Activated CD4-positive, alpha-beta T cell treated with anti-CD3 and anti-CD28 coated beads for 36 hours (primary cell): ENCODE measurements around the gene DNAJB6. TPM values are rescaled to one million over a fixed set of nuclear protein-coding genes. Genes with fewer than 3 reads are reported as not detected.

Source experiments
- ATAC-seq: fragments of 200-7000 bp; cut with Tn5 transposase; one replicate; pipeline ENCODE4 v1.10.0; 2021; ENCODE audit warnings: mild to moderate bottlenecking, moderate library complexity
- CTCF ChIA-PET: fragments of 350-600 bp; sonication (Branson Sonifier 250); formaldehyde crosslinking; loops from one replicate; lab custom pipeline; 2021; ENCODE audit warnings: antibody characterized with exemption; lab: Charles Lee
- POLR2A ChIA-PET: fragments of 350-600 bp; sonication (Branson Sonifier 250); formaldehyde crosslinking; loops from one replicate; lab custom pipeline; 2021; ENCODE audit warnings: antibody characterized with exemption, inconsistent platforms; lab: Charles Lee
- DNase-seq: peaks from one replicate; pipeline ENCODE4 v3.0.0-alpha.2; 2020
- H3K27ac Mint-ChIP-seq: one replicate; pipeline ENCODE4 v1.8.0; 2021; ENCODE audit warnings: mixed read lengths
- H3K27me3 Mint-ChIP-seq: one replicate; pipeline ENCODE4 v1.8.0; 2021; ENCODE audit warnings: mixed read lengths
- H3K36me3 Mint-ChIP-seq: one replicate; pipeline ENCODE4 v1.8.0; 2021; ENCODE audit warnings: low read depth, mixed read lengths
- H3K4me1 Mint-ChIP-seq: one replicate; pipeline ENCODE4 v1.8.0; 2021; ENCODE audit warnings: mixed read lengths
- H3K4me3 Mint-ChIP-seq: one replicate; pipeline ENCODE4 v1.8.0; 2021; ENCODE audit warnings: mild to moderate bottlenecking, moderate library complexity, mixed read lengths
- H3K9me3 Mint-ChIP-seq: one replicate; pipeline ENCODE4 v1.8.0; 2021; ENCODE audit warnings: low read depth, mixed read lengths
- intact Hi-C, 2 experiments: fragments of 100-400 bp; cut with DNase I in 1 of 2; cut with micrococcal nuclease in 1 of 2; formaldehyde crosslinking; loops; one replicate each; pipeline versions ENCODE4 v1.14.2 to v1.15.1; 2022 to 2024; cut with DNase I, micrococcal nuclease
- total RNA-seq, 2 experiments: library from RNA; stranded (reverse); gene quantifications; one replicate each; pipeline ENCODE4 v1.2.3, GENCODE V29; 2021

DNAJB6 gene
- total RNA-seq, 2 experiments from 2014 or later, result 89.9 to 92.9 TPM

DNA sequence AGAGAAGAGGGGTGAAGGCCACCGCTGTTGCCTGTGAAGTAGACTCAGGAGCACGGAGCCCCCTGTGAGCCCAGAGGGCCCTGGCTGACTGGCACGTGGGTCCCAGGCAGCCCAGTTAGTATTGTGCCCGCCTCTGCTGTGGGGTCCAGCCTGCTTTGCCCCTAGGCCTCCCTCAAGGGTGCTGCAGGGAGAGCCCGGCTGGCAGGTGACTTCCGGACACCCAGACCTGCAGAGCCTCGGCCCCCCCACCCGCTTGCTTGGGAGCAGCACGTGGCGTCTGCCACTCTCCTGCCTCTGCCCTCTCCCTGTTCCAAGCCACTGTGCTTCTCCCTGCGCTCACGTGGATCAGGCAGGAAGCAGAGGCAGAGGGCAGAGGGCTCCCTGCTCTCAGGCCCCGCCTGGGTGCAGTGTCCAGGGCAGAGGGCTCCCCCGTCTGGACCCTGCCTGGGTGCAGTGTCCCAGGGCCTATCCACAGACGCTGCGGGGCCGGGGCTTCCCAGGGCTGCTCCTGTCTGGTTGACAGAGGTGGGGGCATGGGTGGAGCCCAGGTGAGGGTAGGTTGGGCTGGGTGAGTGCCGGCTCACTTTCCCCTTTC is 88.4 kb downstream of the DNAJB6 start:
- DNase-seq (no peak), ATAC-seq (no peak)
- Mint-ChIP-seq H3K4me1 (no peaks in the 10 kb centered on the region), H3K36me3 (no peaks in the 10 kb centered on the region), H3K27ac (no peak overlapping the region), H3K4me3 (no peak overlapping the region), H3K27me3 (no peaks in the 10 kb centered on the region), H3K9me3 (no peaks in the 10 kb centered on the region)
- POLR2A ChIA-PET, result no interaction called here
- CTCF ChIA-PET, result no interaction called here
- intact Hi-C loops, result no loop called here

- H3K27ac Mint-ChIP-seq, result no peak overlapping the region
- no peaks in the 10 kb centered on the region for H3K9me3 Mint-ChIP-seq
- CTCF ChIA-PET, result no interaction called here
- H3K4me3 Mint-ChIP-seq, result no peak overlapping the region
- intact Hi-C loops, result no loop called here
- DNase-seq, result peak; percentile 1
- no peaks in the 10 kb centered on the region for H3K4me1 Mint-ChIP-seq
- H3K36me3 Mint-ChIP-seq, result no peaks in the 10 kb centered on the region
- POLR2A ChIA-PET, result no interaction called here
- ATAC-seq, result no peak
- H3K27me3 Mint-ChIP-seq, result no peaks in the 10 kb centered on the region
Measured at GRCh38 chr7:157425761-157426160, 89.0 kb downstream of the DNAJB6 start.

- POLR2A ChIA-PET, result no interaction called here
- Mint-ChIP-seq H3K9me3 (no peaks in the 10 kb centered on the region), H3K27ac (no peak overlapping the region), H3K4me3 (no peak overlapping the region), H3K4me1 (no peaks in the 10 kb centered on the region), H3K27me3 (no peaks in the 10 kb centered on the region), H3K36me3 (no peaks in the 10 kb centered on the region)
- peak; percentile 3 for DNase-seq
- CTCF ChIA-PET, result no interaction called here
- intact Hi-C loops, result no loop called here
- no peak for ATAC-seq
Measured at GRCh38 chr7:157426463-157427301, 89.9 kb downstream of the DNAJB6 start.

- H3K9me3 Mint-ChIP-seq, result no peaks in the 10 kb centered on the region
- no peak overlapping the region for H3K4me3 Mint-ChIP-seq
- H3K4me1 Mint-ChIP-seq, result peaks cover 7% of the 10 kb centered on the region
- DNase-seq, result peak; percentile 6
- ATAC-seq, result no peak
- no peak overlapping the region for H3K27ac Mint-ChIP-seq
- no peaks in the 10 kb centered on the region for H3K27me3 Mint-ChIP-seq
- POLR2A ChIA-PET, result no interaction called here
- no peaks in the 10 kb centered on the region for H3K36me3 Mint-ChIP-seq
- intact Hi-C loops, result no loop called here
- CTCF ChIA-PET, result no interaction called here
Measured at GRCh38 chr7:157427811-157428553, 91.2 kb downstream of the DNAJB6 start.

GRCh38 chr7:157428554-157428945 is 91.7 kb downstream of the DNAJB6 start:
- CTCF ChIA-PET, result no interaction called here
- H3K9me3 Mint-ChIP-seq, result no peaks in the 10 kb centered on the region

GRCh38 chr7:157429001-157429679 is 92.3 kb downstream of the DNAJB6 start:
- Mint-ChIP-seq H3K4me1 (peaks cover 13% of the 10 kb centered on the region), H3K27ac (no peak overlapping the region), H3K4me3 (no peak overlapping the region), H3K27me3 (no peaks in the 10 kb centered on the region), H3K36me3 (no peaks in the 10 kb centered on the region), H3K9me3 (no peaks in the 10 kb centered on the region)
- intact Hi-C loops, result no loop called here
- ATAC-seq (no peak), DNase-seq (no peak)
- ChIA-PET CTCF (interaction anchor here (0.6 kb wide), 1 partner anchor 449 kb away, joined by 3 read pairs; no protein-coding TSS in a partner anchor), POLR2A (no interaction called here)

More at GRCh38 chr7:157428554-157428945, 91.7 kb downstream of the DNAJB6 start:
- no peak overlapping the region for H3K27ac Mint-ChIP-seq
- DNase-seq (no peak), ATAC-seq (no peak)
- H3K36me3 Mint-ChIP-seq, result no peaks in the 10 kb centered on the region
- intact Hi-C loops, result no loop called here
- H3K27me3 Mint-ChIP-seq, result no peaks in the 10 kb centered on the region
- POLR2A ChIA-PET, result no interaction called here
- H3K4me3 Mint-ChIP-seq, result no peak overlapping the region
- peaks cover 13% of the 10 kb centered on the region for H3K4me1 Mint-ChIP-seq

DNA sequence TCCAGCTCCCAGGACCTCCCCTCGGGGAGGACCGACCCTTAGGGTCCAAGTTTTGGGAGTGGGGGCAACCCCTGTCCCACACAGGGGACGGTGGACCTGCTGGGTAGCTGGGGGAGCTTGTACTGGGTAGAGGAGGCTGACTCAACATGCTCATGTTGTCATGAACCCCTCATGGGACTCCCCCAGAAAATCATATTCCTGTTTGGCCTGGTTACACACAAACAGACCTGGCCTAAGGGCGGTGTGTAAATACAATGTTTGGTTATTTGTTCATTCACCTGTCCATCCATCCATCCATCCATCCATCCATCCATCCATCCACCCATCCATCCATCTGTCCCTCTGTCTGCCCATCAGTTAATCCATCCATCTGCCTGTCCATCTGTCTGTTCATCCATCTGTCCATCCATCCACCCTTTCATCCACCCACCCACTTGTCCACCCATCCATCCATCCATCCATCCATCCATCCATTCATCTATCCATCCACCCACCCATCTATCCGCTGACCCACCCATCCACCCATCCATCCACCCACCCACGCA is 92.9 kb downstream of the DNAJB6 start:
- H3K4me3 Mint-ChIP-seq, result no peak overlapping the region
- ChIA-PET CTCF (interaction anchor here (0.6 kb wide), 1 partner anchor 448 kb away, joined by 3 read pairs; no protein-coding TSS in a partner anchor), POLR2A (no interaction called here)
- no peaks in the 10 kb centered on the region for H3K9me3 Mint-ChIP-seq
- intact Hi-C loops, result loop anchor here (5.0 kb wide), 3 partner anchors 43 to 923 kb away; no protein-coding TSS in a partner anchor
- no peaks in the 10 kb centered on the region for H3K36me3 Mint-ChIP-seq
- H3K4me1 Mint-ChIP-seq, result peaks cover 13% of the 10 kb centered on the region
- H3K27ac Mint-ChIP-seq, result no peak overlapping the region
- ATAC-seq (peak; percentile 30), DNase-seq (no peak)
- no peaks in the 10 kb centered on the region for H3K27me3 Mint-ChIP-seq

DNA sequence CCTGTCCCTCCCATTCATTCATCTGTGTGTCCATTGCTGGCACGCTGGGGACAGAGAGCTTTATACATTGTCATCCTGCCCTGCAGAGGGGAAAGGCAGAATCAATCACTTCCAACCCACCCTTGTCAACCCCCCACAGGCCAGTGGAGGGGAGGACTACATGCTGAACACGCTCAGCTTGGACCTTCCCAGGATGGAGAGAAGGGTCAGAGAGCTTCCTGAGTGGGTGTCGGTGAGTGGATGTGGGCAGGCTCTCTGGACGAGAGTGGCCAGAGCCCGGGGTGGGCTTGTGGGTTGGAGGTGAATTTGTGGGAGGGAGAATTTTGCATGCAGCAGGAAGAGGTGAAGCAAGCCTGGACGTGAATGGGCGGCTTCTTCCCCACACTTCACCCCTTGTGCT is 93.9 kb downstream of the DNAJB6 start:
- no peak for DNase-seq
- intact Hi-C loops, result loop anchor here (5.0 kb wide), 3 partner anchors 42 to 922 kb away; no protein-coding TSS in a partner anchor
- peaks cover 13% of the 10 kb centered on the region for H3K4me1 Mint-ChIP-seq

GRCh38 chr7:157431173-157431950 is 94.6 kb downstream of the DNAJB6 start:
- CTCF ChIA-PET, result interaction anchor here (0.5 to 1.4 kb wide), 5 partner anchors 62 to 1416 kb away, joined by 3 to 8 read pairs (median 3); no protein-coding TSS in a partner anchor
- no peaks in the 10 kb centered on the region for H3K9me3 Mint-ChIP-seq
- no peak overlapping the region for H3K27ac Mint-ChIP-seq
- no peaks in the 10 kb centered on the region for H3K27me3 Mint-ChIP-seq
- intact Hi-C loops, result loop anchor here (5.0 kb wide), 3 partner anchors 41 to 921 kb away; no protein-coding TSS in a partner anchor
- POLR2A ChIA-PET, result no interaction called here
- H3K4me1 Mint-ChIP-seq, result peaks cover 13% of the 10 kb centered on the region
- DNase-seq (no peak), ATAC-seq (no peak)
- no peaks in the 10 kb centered on the region for H3K36me3 Mint-ChIP-seq
- H3K4me3 Mint-ChIP-seq, result no peak overlapping the region

More for the DNA sequence above, 93.9 kb downstream of the DNAJB6 start:
- ChIA-PET CTCF (interaction anchor here (0.6 to 0.7 kb wide), 2 partner anchors 89 to 444 kb away, joined by 3 read pairs; no protein-coding TSS in a partner anchor), POLR2A (no interaction called here)
- no peaks in the 10 kb centered on the region for H3K36me3 Mint-ChIP-seq
- H3K9me3 Mint-ChIP-seq, result no peaks in the 10 kb centered on the region
- ATAC-seq, result no peak
- H3K27me3 Mint-ChIP-seq, result no peaks in the 10 kb centered on the region
- no peak overlapping the region for H3K27ac Mint-ChIP-seq
- H3K4me3 Mint-ChIP-seq, result no peak overlapping the region

- CTCF ChIA-PET, result interaction anchor here (0.6 to 1.4 kb wide), 11 partner anchors 42 to 1415 kb away, joined by 3 to 8 read pairs (median 4); no protein-coding TSS in a partner anchor
- ATAC-seq (no peak), DNase-seq (no peak)
- H3K9me3 Mint-ChIP-seq, result no peaks in the 10 kb centered on the region
- H3K4me3 Mint-ChIP-seq, result peak overlapping the region; percentile 41
- H3K4me1 Mint-ChIP-seq, result peaks cover 13% of the 10 kb centered on the region
- POLR2A ChIA-PET, result no interaction called here
- H3K27me3 Mint-ChIP-seq, result no peaks in the 10 kb centered on the region
- H3K36me3 Mint-ChIP-seq, result no peaks in the 10 kb centered on the region
- intact Hi-C loops, result loop anchor here (5.0 kb wide), 3 partner anchors 40 to 920 kb away; no protein-coding TSS in a partner anchor
- no peak overlapping the region for H3K27ac Mint-ChIP-seq
Measured at GRCh38 chr7:157431951-157432540, 95.2 kb downstream of the DNAJB6 start.
